GM18519 (cell line): Measurements from ENCODE around the gene HOXA10.

Source experiments
- ATAC-seq: cut with Tn5 transposase; IDR thresholded peaks from one replicate; pipeline ENCODE4 v1.9.1; 2021; ENCODE audit warnings: mild to moderate bottlenecking, moderate library complexity; ENCODE audit not compliant: unreplicated experiment, low FRiP score

The HOXA10 gene

GRCh38 chr7:27180431-27181420, 6.6 kb upstream of the HOXA10 start:
- ATAC-seq: no peak

GRCh38 chr7:27179503-27180430, 5.6 kb upstream of the HOXA10 start:
- ATAC-seq: no peak

GRCh38 chr7:27179030-27179429, 4.9 kb upstream of the HOXA10 start:
- ATAC-seq: no peak

GRCh38 chr7:27178366-27178765, 4.2 kb upstream of the HOXA10 start:
- no peak for ATAC-seq

GRCh38 chr7:27177795-27178320, 3.7 kb upstream of the HOXA10 start:
- no peak for ATAC-seq

GRCh38 chr7:27176962-27177794, 3.1 kb upstream of the HOXA10 start:
- no peak for ATAC-seq

GRCh38 chr7:27176524-27176845, 2.4 kb upstream of the HOXA10 start:
- no peak for ATAC-seq

- ATAC-seq: no peak
These were observed 1.8 kb upstream of the HOXA10 start for GRCh38 chr7:27175626-27176523.

- ATAC-seq: no peak
These were observed 930 bp upstream of the HOXA10 start for GRCh38 chr7:27174874-27175625.

- no peak for ATAC-seq
These were observed 587 bp downstream of the HOXA10 start for GRCh38 chr7:27173511-27173955.

- ATAC-seq: no peak
These were observed 1.2 kb downstream of the HOXA10 start for GRCh38 chr7:27172823-27173510.

GRCh38 chr7:27172315-27172774, 1.8 kb downstream of the HOXA10 start:
- no peak for ATAC-seq

GRCh38 chr7:27171637-27172314, 2.3 kb downstream of the HOXA10 start:
- ATAC-seq: no peak

- ATAC-seq: no peak
These were observed 2.8 kb downstream of the HOXA10 start for GRCh38 chr7:27171325-27171636.

- ATAC-seq: no peak
These were observed 3.4 kb downstream of the HOXA10 start for GRCh38 chr7:27170426-27171324.

GRCh38 chr7:27169658-27170425, 4.3 kb downstream of the HOXA10 start:
- no peak for ATAC-seq
